ENCODE measurements around the gene ROBO4.

- TF ChIP-seq CTCF (IDR thresholded peaks at IDR 0.05), result no peak
- no peak for TF ChIP-seq EZH2 (IDR thresholded peaks at IDR 0.05; ENCODE audit: borderline replicate concordance, insufficient read depth, low read depth, low read length, poor library complexity, severe bottlenecking)
Observed at GRCh38 chr11:124859171-124859570, 38.5 kb downstream of the ROBO4 start.
